Measurements from ENCODE around the gene TARBP1.
"Not testable (repeated sequence)": the region's sequence is repeated elsewhere in the genome, so short reads cannot be mapped to it uniquely, and the experiment has no call there.

TARBP1 gene

GRCh38 chr1:234434706-234435105 lies 44.3 kb downstream of the TARBP1 start:
- no peak for DNase-seq

- DNase-seq: no peak
Measured at GRCh38 chr1:234433563-234434285, 45.3 kb downstream of the TARBP1 start.

GRCh38 chr1:234431255-234431654 lies 47.7 kb downstream of the TARBP1 start:
- no peak for DNase-seq

- DNase-seq: no peak
Measured at GRCh38 chr1:234430691-234431090, 48.3 kb downstream of the TARBP1 start.

GRCh38 chr1:234429434-234429806 lies 49.6 kb downstream of the TARBP1 start:
- no peak for DNase-seq

GRCh38 chr1:234427950-234428646 lies 50.9 kb downstream of the TARBP1 start:
- DNase-seq: no peak

- DNase-seq: no peak
Measured at GRCh38 chr1:234413990-234414389, 65.0 kb downstream of the TARBP1 start.

GRCh38 chr1:234413485-234413884 lies 65.5 kb downstream of the TARBP1 start:
- DNase-seq: no peak

GRCh38 chr1:234412830-234413229 lies 66.1 kb downstream of the TARBP1 start:
- no peak for DNase-seq

GRCh38 chr1:234409328-234409727 lies 69.7 kb downstream of the TARBP1 start:
- peak; percentile 24 to 73 for DNase-seq

GRCh38 chr1:234408757-234409156 lies 70.2 kb downstream of the TARBP1 start:
- DNase-seq: peak; percentile 64 to 77

- no peak for DNase-seq
Measured at GRCh38 chr1:234406871-234407270, 72.1 kb downstream of the TARBP1 start.

GRCh38 chr1:234405676-234406075 lies 73.3 kb downstream of the TARBP1 start:
- no peak for DNase-seq

- DNase-seq: no peak
Measured at GRCh38 chr1:234402939-234403338, 76.0 kb downstream of the TARBP1 start.

- peak in 1 of 2 donors; percentile 23 for DNase-seq
Measured at GRCh38 chr1:234401658-234402057, 77.3 kb downstream of the TARBP1 start.

GRCh38 chr1:234400773-234401172 lies 78.2 kb downstream of the TARBP1 start:
- DNase-seq: peak in 1 of 2 donors; percentile 70

GRCh38 chr1:234399515-234399914 lies 79.5 kb downstream of the TARBP1 start:
- DNase-seq: not testable (repeated sequence)

- peak in 1 of 2 donors; percentile 20 for DNase-seq
Measured at GRCh38 chr1:234398849-234399381, 80.1 kb downstream of the TARBP1 start.

- DNase-seq: no peak
Measured at GRCh38 chr1:234397732-234398131, 81.2 kb downstream of the TARBP1 start.

- DNase-seq: no peak
Measured at GRCh38 chr1:234396871-234397270, 82.1 kb downstream of the TARBP1 start.

- no peak for DNase-seq
Measured at GRCh38 chr1:234396092-234396491, 82.9 kb downstream of the TARBP1 start.

- no peak for DNase-seq
Measured at GRCh38 chr1:234395297-234395696, 83.7 kb downstream of the TARBP1 start.

GRCh38 chr1:234393190-234393589 lies 85.8 kb downstream of the TARBP1 start:
- peak in 1 of 2 donors; percentile 34 for DNase-seq

- no peak for DNase-seq
Measured at GRCh38 chr1:234388094-234388493, 90.9 kb downstream of the TARBP1 start.
